GM23338 (cell line): Measurements from ENCODE around the gene MIR17HG. TPM values are rescaled to one million over a fixed set of nuclear protein-coding genes. Genes with fewer than 3 reads are reported as not detected.

Experiments used
- ATAC-seq: fragments of 200-7000 bp; cut with Tn5 transposase; 3 replicates; pipeline ENCODE4 v1.9.1; 2020
- DNase-seq: peaks from one replicate; pipeline ENCODE4 v3.0.0-alpha.2; 2015; ENCODE audit warnings: low spot score
- H2AFZ ChIP-seq: fragments of 200-600 bp; sonication (generic); 2 replicates; pipeline ENCODE4 v1.8.0; 2016; ENCODE audit warnings: antibody characterized with exemption, mild to moderate bottlenecking, moderate library complexity
- H3F3A ChIP-seq: fragments of 200-600 bp; sonication (generic); replicated peaks from 2 replicates; pipeline ENCODE4 v1.8.0; 2017; ENCODE audit warnings: antibody characterized with exemption, mixed run types, low read depth
- H3K27ac ChIP-seq: fragments of 200-600 bp; sonication (generic); 2 replicates; pipeline ENCODE4 v1.6.1; 2016; ENCODE audit warnings: low read depth
- H3K27me3 ChIP-seq: fragments of 200-600 bp; sonication (generic); 2 replicates; pipeline ENCODE4 v1.8.0; 2016; ENCODE audit warnings: mild to moderate bottlenecking, mixed run types, moderate library complexity; ENCODE audit not compliant: insufficient read depth
- H3K36me3 ChIP-seq: fragments of 200-600 bp; sonication (generic); 2 replicates; pipeline ENCODE4 v1.8.0; 2016; ENCODE audit warnings: mild to moderate bottlenecking; ENCODE audit not compliant: insufficient read depth
- H3K4me1 ChIP-seq: fragments of 200-600 bp; sonication (generic); 2 replicates; pipeline ENCODE4 v1.8.0; 2016; ENCODE audit warnings: mild to moderate bottlenecking, moderate library complexity; ENCODE audit not compliant: insufficient read depth
- H3K4me2 ChIP-seq: fragments of 200-600 bp; sonication (generic); 2 replicates; pipeline ENCODE4 v1.7.1; 2017; ENCODE audit warnings: mixed run types
- H3K4me3 ChIP-seq: fragments of 200-600 bp; sonication (generic); 2 replicates; pipeline ENCODE4 v1.6.1; 2016; ENCODE audit warnings: mixed run types
- H3K79me2 ChIP-seq: fragments of 200-600 bp; sonication (generic); replicated peaks from 2 replicates; pipeline ENCODE4 v1.8.0; 2017; ENCODE audit warnings: mild to moderate bottlenecking; ENCODE audit not compliant: insufficient read depth
- H3K9me2 ChIP-seq: fragments of 200-600 bp; sonication (generic); 2 replicates; pipeline ENCODE4 v1.8.0; 2017; ENCODE audit not compliant: insufficient read depth
- H4K20me1 ChIP-seq: fragments of 200-600 bp; sonication (generic); replicated peaks from 2 replicates; pipeline ENCODE4 v1.8.0; 2017; ENCODE audit warnings: mild to moderate bottlenecking; ENCODE audit not compliant: insufficient read depth
- H3K27ac Mint-ChIP-seq: 2 replicates; pipeline ENCODE4 v1.8.0; 2020; ENCODE audit warnings: inconsistent platforms, mild to moderate bottlenecking, moderate library complexity, mixed read lengths
- H3K27me3 Mint-ChIP-seq: 3 replicates; pipeline ENCODE4 v1.8.0; 2022; ENCODE audit warnings: low read depth, mild to moderate bottlenecking, moderate library complexity, mixed read lengths, inconsistent platforms; ENCODE audit not compliant: insufficient read depth, poor library complexity
- H3K36me3 Mint-ChIP-seq: 3 replicates; pipeline ENCODE4 v1.8.0; 2021; ENCODE audit warnings: low read depth, mild to moderate bottlenecking, inconsistent platforms, moderate library complexity, mixed read lengths
- H3K4me1 Mint-ChIP-seq: 3 replicates; pipeline ENCODE4 v1.8.0; 2020; ENCODE audit warnings: mild to moderate bottlenecking, inconsistent platforms, mixed read lengths
- H3K4me3 Mint-ChIP-seq: 3 replicates; pipeline ENCODE4 v1.8.0; 2021; ENCODE audit warnings: moderate library complexity, mild to moderate bottlenecking, inconsistent platforms, mixed read lengths
- H3K9me3 Mint-ChIP-seq: 3 replicates; pipeline ENCODE4 v1.8.0; 2020; ENCODE audit warnings: moderate library complexity, mild to moderate bottlenecking, inconsistent platforms, mixed read lengths
- CREB1 ChIP-seq: fragments of 250-450 bp; sonication (Bioruptor Pico); IDR thresholded peaks from 2 replicates; pipeline ENCODE4 v1.5.0; 2020; ENCODE audit warnings: low read depth, mild to moderate bottlenecking, moderate library complexity
- EZH2 ChIP-seq: fragments of 200-600 bp; sonication (generic); IDR thresholded peaks from one replicate; pipeline ENCODE4 v1.8.0; 2017; ENCODE audit warnings: antibody characterized with exemption, mild to moderate bottlenecking, low read depth; ENCODE audit not compliant: unreplicated experiment
- EZH2phosphoT487 ChIP-seq: fragments of 200-600 bp; sonication (generic); IDR thresholded peaks from one replicate; pipeline ENCODE4 v1.8.1; 2018; ENCODE audit warnings: antibody characterized with exemption; ENCODE audit not compliant: unreplicated experiment
- JUNB ChIP-seq: IDR thresholded peaks from one replicate; pipeline ENCODE4 v1.6.1; 2016; ENCODE audit warnings: antibody characterized with exemption; ENCODE audit not compliant: unreplicated experiment
- POLR2AphosphoS5 ChIP-seq: IDR thresholded peaks from 2 replicates; pipeline ENCODE4 v1.6.1; 2016; ENCODE audit warnings: antibody characterized with exemption, low read depth
- STAT1 ChIP-seq: IDR thresholded peaks from one replicate; pipeline ENCODE4 v1.6.1; 2016; ENCODE audit warnings: antibody characterized with exemption; ENCODE audit not compliant: unreplicated experiment
- ZNF331 ChIP-seq: fragments of 250-450 bp; sonication (Bioruptor Pico); IDR thresholded peaks from 2 replicates; pipeline ENCODE4 v1.5.0; 2020; ENCODE audit warnings: low read depth, mild to moderate bottlenecking, moderate library complexity
- polyA plus RNA-seq: library from polyadenylated mRNA; unstranded; fragments of >200 nt; fragmentation: Nextera tagmentation; extraction: Ambion mirVana; gene quantifications from 2 replicates; pipeline ENCODE4 v1.2.1, GENCODE V29; 2016
- total RNA-seq: library from RNA; depleted of rRNA; stranded (reverse); fragments of >200 nt; shearing (Covaris generic); gene quantifications from 2 replicates; pipeline ENCODE4 v1.2.3, GENCODE V29; 2014
- TF ChIP-seq, protein P1 (sequence below): IDR thresholded peaks from one replicate; pipeline ENCODE4 v1.6.1; 2018; ENCODE audit warnings: antibody characterized with exemption; ENCODE audit not compliant: unreplicated experiment
- TF ChIP-seq, protein P2 (sequence below), 2 experiments: fragments of 200-600 bp in 1 of 2; sonication (generic) in 1 of 2; conservative IDR thresholded peaks; 2 replicates each; pipeline versions ENCODE4 v1.5.1 to v1.6.1; 2016 to 2017; ENCODE audit warnings: antibody characterized with exemption in 2 of 2, low read depth in 2 of 2, mild to moderate bottlenecking in 2 of 2, moderate library complexity in 1 of 2

MIR17HG gene
- total and polyA plus RNA-seq, 2 experiments from 2014 or later, result 14.8 to 46.0 TPM

DNA sequence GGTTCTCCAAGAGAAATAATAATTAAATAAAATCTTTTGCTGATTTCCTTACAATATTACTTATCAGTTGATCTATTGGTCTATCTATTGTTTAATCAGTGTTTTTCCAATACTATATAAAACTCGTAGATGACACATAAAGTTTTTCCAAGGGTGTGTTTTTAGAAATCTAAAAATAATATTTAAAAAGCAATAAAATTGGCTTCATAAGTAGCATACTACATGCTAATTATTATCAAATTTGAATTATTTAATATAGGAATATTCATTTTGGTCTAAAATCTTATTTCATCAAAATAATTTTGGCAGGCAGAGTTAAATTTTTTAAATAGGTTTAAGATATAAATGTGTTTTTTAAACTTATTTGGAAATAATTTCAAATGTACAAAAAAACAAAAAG, 49.4 kb upstream of the MIR17HG start (continued):
- TF ChIP-seq, protein P1, sequence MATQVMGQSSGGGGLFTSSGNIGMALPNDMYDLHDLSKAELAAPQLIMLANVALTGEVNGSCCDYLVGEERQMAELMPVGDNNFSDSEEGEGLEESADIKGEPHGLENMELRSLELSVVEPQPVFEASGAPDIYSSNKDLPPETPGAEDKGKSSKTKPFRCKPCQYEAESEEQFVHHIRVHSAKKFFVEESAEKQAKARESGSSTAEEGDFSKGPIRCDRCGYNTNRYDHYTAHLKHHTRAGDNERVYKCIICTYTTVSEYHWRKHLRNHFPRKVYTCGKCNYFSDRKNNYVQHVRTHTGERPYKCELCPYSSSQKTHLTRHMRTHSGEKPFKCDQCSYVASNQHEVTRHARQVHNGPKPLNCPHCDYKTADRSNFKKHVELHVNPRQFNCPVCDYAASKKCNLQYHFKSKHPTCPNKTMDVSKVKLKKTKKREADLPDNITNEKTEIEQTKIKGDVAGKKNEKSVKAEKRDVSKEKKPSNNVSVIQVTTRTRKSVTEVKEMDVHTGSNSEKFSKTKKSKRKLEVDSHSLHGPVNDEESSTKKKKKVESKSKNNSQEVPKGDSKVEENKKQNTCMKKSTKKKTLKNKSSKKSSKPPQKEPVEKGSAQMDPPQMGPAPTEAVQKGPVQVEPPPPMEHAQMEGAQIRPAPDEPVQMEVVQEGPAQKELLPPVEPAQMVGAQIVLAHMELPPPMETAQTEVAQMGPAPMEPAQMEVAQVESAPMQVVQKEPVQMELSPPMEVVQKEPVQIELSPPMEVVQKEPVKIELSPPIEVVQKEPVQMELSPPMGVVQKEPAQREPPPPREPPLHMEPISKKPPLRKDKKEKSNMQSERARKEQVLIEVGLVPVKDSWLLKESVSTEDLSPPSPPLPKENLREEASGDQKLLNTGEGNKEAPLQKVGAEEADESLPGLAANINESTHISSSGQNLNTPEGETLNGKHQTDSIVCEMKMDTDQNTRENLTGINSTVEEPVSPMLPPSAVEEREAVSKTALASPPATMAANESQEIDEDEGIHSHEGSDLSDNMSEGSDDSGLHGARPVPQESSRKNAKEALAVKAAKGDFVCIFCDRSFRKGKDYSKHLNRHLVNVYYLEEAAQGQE, result no peak
- no peak for TF ChIP-seq EZH2
- no peak for TF ChIP-seq ZNF331 (CRISPR knock-in tag)
- TF ChIP-seq STAT1, result no peak
- no peak for TF ChIP-seq POLR2AphosphoS5
- no peak for TF ChIP-seq EZH2phosphoT487
- TF ChIP-seq JUNB, result no peak
- TF ChIP-seq CREB1 (CRISPR knock-in tag), result no peak

DNA sequence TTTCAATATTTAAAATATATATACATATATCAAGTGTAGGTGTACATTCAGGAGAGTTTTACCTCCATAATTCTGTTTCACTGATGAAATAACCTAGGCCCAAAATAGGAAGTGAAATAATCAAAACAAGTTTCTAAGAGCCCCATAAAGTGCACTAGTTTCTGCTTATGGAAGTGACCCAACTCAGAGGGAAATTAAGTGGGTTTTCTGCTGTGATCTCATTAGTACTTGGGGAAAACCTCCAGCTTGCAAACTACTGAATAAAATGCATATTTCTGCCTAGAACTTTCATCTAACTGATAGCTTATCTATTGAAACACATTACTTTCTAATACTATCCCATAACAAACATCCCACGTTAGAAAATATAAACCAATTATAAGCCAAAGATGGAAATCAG, 45.4 kb upstream of the MIR17HG start:
- H3K36me3 Mint-ChIP-seq, result no peaks in the 10 kb centered on the region
- no peaks in the 10 kb centered on the region for H4K20me1 ChIP-seq
- H3K36me3 ChIP-seq, result no peaks in the 10 kb centered on the region
- no peaks in the 10 kb centered on the region for H3K4me1 ChIP-seq
- no peak overlapping the region for H3K4me2 ChIP-seq
- ATAC-seq (no peak), DNase-seq (no peak)
- no peaks in the 10 kb centered on the region for H3K4me1 Mint-ChIP-seq
- no peaks in the 10 kb centered on the region for H3K9me2 ChIP-seq
- TF ChIP-seq, protein P1, result no peak
- TF ChIP-seq, protein P2, sequence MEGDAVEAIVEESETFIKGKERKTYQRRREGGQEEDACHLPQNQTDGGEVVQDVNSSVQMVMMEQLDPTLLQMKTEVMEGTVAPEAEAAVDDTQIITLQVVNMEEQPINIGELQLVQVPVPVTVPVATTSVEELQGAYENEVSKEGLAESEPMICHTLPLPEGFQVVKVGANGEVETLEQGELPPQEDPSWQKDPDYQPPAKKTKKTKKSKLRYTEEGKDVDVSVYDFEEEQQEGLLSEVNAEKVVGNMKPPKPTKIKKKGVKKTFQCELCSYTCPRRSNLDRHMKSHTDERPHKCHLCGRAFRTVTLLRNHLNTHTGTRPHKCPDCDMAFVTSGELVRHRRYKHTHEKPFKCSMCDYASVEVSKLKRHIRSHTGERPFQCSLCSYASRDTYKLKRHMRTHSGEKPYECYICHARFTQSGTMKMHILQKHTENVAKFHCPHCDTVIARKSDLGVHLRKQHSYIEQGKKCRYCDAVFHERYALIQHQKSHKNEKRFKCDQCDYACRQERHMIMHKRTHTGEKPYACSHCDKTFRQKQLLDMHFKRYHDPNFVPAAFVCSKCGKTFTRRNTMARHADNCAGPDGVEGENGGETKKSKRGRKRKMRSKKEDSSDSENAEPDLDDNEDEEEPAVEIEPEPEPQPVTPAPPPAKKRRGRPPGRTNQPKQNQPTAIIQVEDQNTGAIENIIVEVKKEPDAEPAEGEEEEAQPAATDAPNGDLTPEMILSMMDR (conservative IDR thresholded peaks at IDR 0.05; ENCODE audit: low read depth in 2 of 2), result no peak
- TF ChIP-seq ZNF331 (CRISPR knock-in tag), result no peak
- no peak for TF ChIP-seq CREB1 (CRISPR knock-in tag)
- no peaks in the 10 kb centered on the region for H3K79me2 ChIP-seq
- H3K27ac ChIP-seq, result no peak overlapping the region
- no peaks in the 10 kb centered on the region for H3F3A ChIP-seq
- H3K27me3 ChIP-seq, result no peaks in the 10 kb centered on the region
- no peak overlapping the region for H3K4me3 Mint-ChIP-seq
- H2AFZ ChIP-seq, result no peak overlapping the region
- H3K9me3 Mint-ChIP-seq, result no peaks in the 10 kb centered on the region; the same call in 2 of the 3 replicates
- no peak overlapping the region for H3K27ac Mint-ChIP-seq
- H3K27me3 Mint-ChIP-seq, result no peaks in the 10 kb centered on the region
- H3K4me3 ChIP-seq, result no peak overlapping the region
